Stimulated activated naive CD8-positive, alpha-beta T cell treated with anti-CD3 and anti-CD28 coated beads, Interleukin-15, amount 100 ng/mL, for 72 hours (primary cell): Measurements from ENCODE around the gene LCLAT1.
"Not testable (repeated sequence)": the region's sequence is repeated elsewhere in the genome, so short reads cannot be mapped to it uniquely, and the experiment has no call there.

Experiments used
- ATAC-seq: fragments of 150-1000 bp; cut with Tn5 transposase; 2 replicates; pipeline ENCODE4 v1.10.0; 2021; ENCODE audit warnings: mild to moderate bottlenecking, moderate library complexity
- DNase-seq, 2 donors: peaks; one replicate each; pipeline ENCODE4 v3.0.0; 2021 to 2022
- H3K27ac Mint-ChIP-seq, 2 donors: one replicate each; pipeline ENCODE4 v1.8.0; 2022; ENCODE audit warnings: mild to moderate bottlenecking in 2 of 2, mixed read lengths in 2 of 2, moderate library complexity in 2 of 2
- H3K27me3 Mint-ChIP-seq: one replicate; pipeline ENCODE4 v1.8.0; 2022; ENCODE audit warnings: mixed read lengths
- H3K4me1 Mint-ChIP-seq: one replicate; pipeline ENCODE4 v1.8.0; 2022; ENCODE audit warnings: mild to moderate bottlenecking, mixed read lengths
- H3K4me3 Mint-ChIP-seq, 2 donors: one replicate each; pipeline ENCODE4 v1.8.0; 2022; ENCODE audit warnings: mild to moderate bottlenecking in 2 of 2, mixed read lengths in 2 of 2, moderate library complexity in 1 of 2
- H3K9me3 Mint-ChIP-seq, 2 donors: one replicate each; pipeline ENCODE4 v1.8.0; 2022; ENCODE audit warnings: mixed read lengths in 2 of 2

Gene LCLAT1

DNA sequence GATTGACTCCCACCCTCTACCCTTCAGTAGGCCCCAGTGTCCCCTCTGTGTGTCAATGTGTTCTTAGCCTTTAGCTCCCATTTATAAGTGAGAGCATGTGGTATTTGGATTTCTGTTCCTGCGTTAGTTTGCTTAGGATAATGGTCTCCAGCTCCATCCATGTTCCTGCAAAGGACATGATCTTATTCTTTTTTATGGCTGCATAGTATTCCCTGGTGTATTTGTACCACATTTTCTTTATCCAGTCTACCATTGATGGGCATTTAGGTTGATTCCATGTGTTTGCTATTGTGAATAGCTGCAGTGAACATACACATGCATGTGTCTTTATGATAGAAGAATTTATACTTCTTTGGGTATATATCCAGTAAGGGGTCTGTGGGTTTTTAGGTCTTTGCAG is 60.4 kb downstream of the LCLAT1 start:
- H3K4me1 Mint-ChIP-seq: peaks cover 65% of the 10 kb centered on the region
- not testable (repeated sequence) for DNase-seq

GRCh38 chr2:30509716-30510115 is 62.7 kb downstream of the LCLAT1 start:
- no peak overlapping the region for H3K27ac Mint-ChIP-seq
- peaks cover 12 to 13% of the 10 kb centered on the region in 2 donors for H3K9me3 Mint-ChIP-seq
- peaks cover 59% of the 10 kb centered on the region for H3K4me1 Mint-ChIP-seq
- H3K4me3 Mint-ChIP-seq: no peak overlapping the region
- ATAC-seq (no peak), DNase-seq (no peak)
- no peaks in the 10 kb centered on the region for H3K27me3 Mint-ChIP-seq

More for the DNA sequence above, 60.4 kb downstream of the LCLAT1 start:
- not testable (repeated sequence) for H3K4me3 Mint-ChIP-seq, H3K27me3 Mint-ChIP-seq, H3K27ac Mint-ChIP-seq, ATAC-seq
- peaks cover 14 to 17% of the 10 kb centered on the region in 2 donors for H3K9me3 Mint-ChIP-seq

GRCh38 chr2:30510409-30510808 is 63.4 kb downstream of the LCLAT1 start:
- H3K27ac Mint-ChIP-seq: no peak overlapping the region
- no peak for DNase-seq
- H3K4me1 Mint-ChIP-seq: peaks cover 58% of the 10 kb centered on the region
- peaks cover 12 to 13% of the 10 kb centered on the region in 2 donors for H3K9me3 Mint-ChIP-seq
- no peak for ATAC-seq
- no peaks in the 10 kb centered on the region for H3K27me3 Mint-ChIP-seq
- H3K4me3 Mint-ChIP-seq: no peak overlapping the region

- Mint-ChIP-seq H3K27ac (peak overlapping the region in 1 of 2 donors; percentile 81), H3K4me3 (no peak overlapping the region), H3K27me3 (no peaks in the 10 kb centered on the region), H3K9me3 (peaks cover 13 to 17% of the 10 kb centered on the region in 2 donors), H3K4me1 (peaks cover 52% of the 10 kb centered on the region)
- no peak for DNase-seq
- no peak for ATAC-seq
Observed at GRCh38 chr2:30511122-30512083, 64.4 kb downstream of the LCLAT1 start.

DNA sequence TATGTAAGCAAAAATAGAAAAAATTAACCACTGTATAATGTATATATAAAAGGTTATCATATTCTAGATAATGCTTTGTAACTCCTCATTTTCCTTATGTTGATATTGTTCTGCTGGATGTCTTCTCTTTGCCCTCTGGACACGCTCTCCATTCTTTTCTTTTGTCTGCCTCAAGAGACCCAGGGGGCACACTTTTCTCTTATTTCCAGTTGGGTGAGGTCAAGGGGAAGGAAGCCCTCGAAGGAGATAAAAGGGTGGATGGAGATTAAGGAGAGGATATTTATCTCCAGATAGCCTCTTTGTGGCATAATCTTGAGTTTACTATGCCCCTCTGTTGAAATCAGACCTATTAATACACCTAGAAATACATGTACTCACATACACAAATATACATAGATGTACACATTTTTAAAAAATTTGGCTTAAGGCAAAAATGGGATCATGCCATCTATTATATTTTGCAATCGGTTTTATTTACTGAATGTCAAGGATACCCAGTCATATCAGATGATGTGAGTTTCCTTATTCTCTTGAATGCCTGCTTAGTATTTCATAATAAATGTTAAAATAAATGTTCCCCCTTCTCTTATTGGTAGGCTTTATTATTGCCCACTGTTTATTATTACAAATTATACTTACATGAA is 65.3 kb downstream of the LCLAT1 start:
- no peak for DNase-seq
- no peak for ATAC-seq
- Mint-ChIP-seq H3K4me1 (peaks cover 52% of the 10 kb centered on the region), H3K9me3 (peaks cover 18 to 24% of the 10 kb centered on the region in 2 donors), H3K4me3 (no peak overlapping the region), H3K27me3 (no peaks in the 10 kb centered on the region), H3K27ac (no peak overlapping the region)

- not testable (repeated sequence) for H3K4me3 Mint-ChIP-seq, DNase-seq, H3K27me3 Mint-ChIP-seq, ATAC-seq
- Mint-ChIP-seq H3K4me1 (peaks cover 52% of the 10 kb centered on the region), H3K9me3 (peaks cover 13 to 18% of the 10 kb centered on the region in 2 donors), H3K27ac (peak overlapping the region in 1 of 2 donors; percentile 63)
Observed at GRCh38 chr2:30513649-30514048, 66.6 kb downstream of the LCLAT1 start.

- DNase-seq (no peak), ATAC-seq (no peak)
- Mint-ChIP-seq H3K4me1 (peaks cover 47% of the 10 kb centered on the region), H3K9me3 (peaks cover 20 to 24% of the 10 kb centered on the region in 2 donors), H3K27ac (no peak overlapping the region), H3K27me3 (no peaks in the 10 kb centered on the region), H3K4me3 (no peak overlapping the region)
Observed at GRCh38 chr2:30514134-30514847, 67.2 kb downstream of the LCLAT1 start.

DNA sequence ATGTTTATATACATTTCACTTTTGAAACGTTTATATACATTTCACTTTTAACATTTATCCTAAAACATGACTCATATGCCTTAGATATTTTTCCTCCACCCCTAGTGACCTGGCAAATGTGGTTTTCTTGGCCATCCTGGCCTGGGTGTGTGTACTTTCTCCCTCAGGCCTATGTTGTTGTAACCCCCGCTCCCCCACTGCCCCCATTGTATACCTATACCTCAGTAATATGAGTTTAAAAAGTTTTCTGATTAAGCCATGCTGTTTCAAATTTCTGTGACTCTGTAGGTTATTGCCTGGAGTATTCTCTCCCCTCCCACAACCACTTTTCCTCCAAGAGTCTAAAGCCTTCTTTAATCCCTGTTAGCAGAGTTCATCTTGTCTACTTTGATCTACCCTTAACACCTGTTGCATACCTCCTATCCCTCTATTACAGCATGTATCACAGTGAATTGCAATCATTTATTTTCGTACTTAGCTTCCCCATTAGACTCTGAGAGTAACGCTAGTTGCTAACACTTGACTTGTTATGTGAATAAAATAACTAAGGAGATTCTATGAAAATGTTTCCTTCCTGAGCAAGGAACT is 67.9 kb downstream of the LCLAT1 start:
- no peak for ATAC-seq
- peaks cover 23 to 31% of the 10 kb centered on the region in 2 donors for H3K9me3 Mint-ChIP-seq
- no peak overlapping the region for H3K4me3 Mint-ChIP-seq
- H3K27me3 Mint-ChIP-seq: no peaks in the 10 kb centered on the region
- DNase-seq: no peak
- H3K27ac Mint-ChIP-seq: no peak overlapping the region
- H3K4me1 Mint-ChIP-seq: peaks cover 43% of the 10 kb centered on the region

DNA sequence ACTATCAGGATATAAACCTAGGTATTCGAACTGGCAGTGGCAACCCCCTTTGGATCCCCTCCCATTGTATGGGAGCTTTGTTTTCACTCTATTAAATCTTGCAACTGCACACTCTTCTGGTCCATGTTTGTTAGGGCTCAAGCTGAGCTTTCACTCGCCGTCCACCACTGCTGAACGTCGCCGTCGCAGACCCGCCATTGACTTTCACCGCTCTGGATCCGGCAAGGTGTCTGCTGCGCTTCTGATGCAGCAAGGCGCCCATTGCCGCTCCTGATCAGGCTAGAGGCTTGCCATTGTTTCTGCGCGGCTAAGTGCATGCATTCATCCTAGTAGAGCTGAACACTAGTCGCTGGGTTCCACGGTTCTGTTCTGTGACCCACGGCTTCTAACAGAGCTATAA is 69.1 kb downstream of the LCLAT1 start:
- Mint-ChIP-seq H3K9me3 (peaks cover 23 to 34% of the 10 kb centered on the region in 2 donors), H3K27ac (no peak overlapping the region), H3K4me3 (no peak overlapping the region), H3K27me3 (no peaks in the 10 kb centered on the region), H3K4me1 (peaks cover 31% of the 10 kb centered on the region)
- no peak for DNase-seq
- ATAC-seq: no peak

DNA sequence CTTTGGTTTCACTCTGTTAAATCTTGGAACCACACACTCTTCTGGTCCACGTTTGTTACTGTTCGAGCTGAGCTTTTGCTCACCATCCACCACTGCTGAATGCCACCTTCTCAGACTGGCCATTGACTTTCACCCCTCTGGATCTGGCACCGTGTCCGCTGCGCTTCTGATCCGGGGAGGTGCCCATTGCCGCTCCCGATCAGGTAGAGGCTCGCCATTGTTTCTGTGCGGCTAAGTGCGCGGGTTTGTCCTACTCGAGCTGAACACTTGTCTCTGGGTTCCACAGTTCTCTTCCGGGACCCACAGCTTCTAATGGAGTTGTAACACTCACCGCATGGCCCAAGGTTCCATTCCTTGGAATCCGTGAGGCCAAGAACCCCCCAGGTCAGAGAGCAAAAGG is 72.8 kb downstream of the LCLAT1 start:
- no peaks in the 10 kb centered on the region for H3K27me3 Mint-ChIP-seq
- H3K4me1 Mint-ChIP-seq: peaks cover 6% of the 10 kb centered on the region
- DNase-seq: no peak
- H3K9me3 Mint-ChIP-seq: peaks cover 28 to 34% of the 10 kb centered on the region in 2 donors
- no peak overlapping the region for H3K4me3 Mint-ChIP-seq
- peak overlapping the region in 1 of 2 donors; percentile 56 for H3K27ac Mint-ChIP-seq
- no peak for ATAC-seq

GRCh38 chr2:30522421-30522820 is 75.4 kb downstream of the LCLAT1 start:
- DNase-seq: no peak
- Mint-ChIP-seq H3K27me3 (no peaks in the 10 kb centered on the region), H3K9me3 (peaks cover 26 to 28% of the 10 kb centered on the region in 2 donors), H3K27ac (no peak overlapping the region), H3K4me3 (no peak overlapping the region), H3K4me1 (no peaks in the 10 kb centered on the region)
- ATAC-seq: no peak

DNA sequence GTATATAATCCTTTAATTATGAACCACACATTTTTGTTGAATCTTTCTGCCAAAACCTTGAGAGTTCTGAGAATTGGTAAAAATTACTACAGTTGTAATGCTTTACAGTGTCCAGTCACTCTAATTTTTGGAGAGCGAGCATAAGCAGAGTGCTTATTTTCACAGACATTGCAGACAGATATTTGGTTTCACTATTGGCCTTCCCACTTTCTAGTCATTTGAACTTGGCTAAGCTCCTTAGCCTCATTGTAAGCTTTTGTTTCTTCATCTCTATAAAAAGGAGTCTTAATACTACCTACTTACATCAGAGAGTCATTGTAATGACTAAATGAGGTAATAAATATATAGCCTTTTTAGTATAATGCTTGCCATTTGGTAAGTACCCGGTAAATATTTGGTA is 80.4 kb downstream of the LCLAT1 start:
- ATAC-seq (no peak), DNase-seq (no peak)
- no peak overlapping the region for H3K27ac Mint-ChIP-seq
- H3K9me3 Mint-ChIP-seq: peaks cover 5 to 8% of the 10 kb centered on the region in 2 donors
- H3K4me1 Mint-ChIP-seq: no peaks in the 10 kb centered on the region
- no peak overlapping the region for H3K4me3 Mint-ChIP-seq
- no peaks in the 10 kb centered on the region for H3K27me3 Mint-ChIP-seq

- ATAC-seq (no peak), DNase-seq (no peak)
- peaks cover 5 to 8% of the 10 kb centered on the region in 2 donors for H3K9me3 Mint-ChIP-seq
- no peaks in the 10 kb centered on the region for H3K27me3 Mint-ChIP-seq
- no peak overlapping the region for H3K4me3 Mint-ChIP-seq
- H3K27ac Mint-ChIP-seq: no peak overlapping the region
- no peaks in the 10 kb centered on the region for H3K4me1 Mint-ChIP-seq
Observed at GRCh38 chr2:30527859-30528258, 80.8 kb downstream of the LCLAT1 start.

GRCh38 chr2:30530346-30530745 is 83.3 kb downstream of the LCLAT1 start:
- Mint-ChIP-seq H3K27ac (peak overlapping the region in 1 of 2 donors; percentile 86), H3K9me3 (peaks cover 5 to 9% of the 10 kb centered on the region in 2 donors), H3K27me3 (no peaks in the 10 kb centered on the region), H3K4me3 (no peak overlapping the region), H3K4me1 (no peaks in the 10 kb centered on the region)
- DNase-seq: no peak
- ATAC-seq: no peak

- DNase-seq: no peak
- H3K4me1 Mint-ChIP-seq: peaks cover 36% of the 10 kb centered on the region
- H3K27me3 Mint-ChIP-seq: no peaks in the 10 kb centered on the region
- H3K4me3 Mint-ChIP-seq: no peak overlapping the region
- H3K9me3 Mint-ChIP-seq: peaks cover 2 to 3% of the 10 kb centered on the region in 2 donors
- no peak for ATAC-seq
- H3K27ac Mint-ChIP-seq: no peak overlapping the region
Observed at GRCh38 chr2:30541680-30542079, 94.6 kb downstream of the LCLAT1 start.
